Smooth muscle cell (in vitro differentiated cells): ENCODE results near the gene BIN1. TPM values are rescaled to one million over a fixed set of nuclear protein-coding genes. Genes with fewer than 3 reads are reported as not detected.

ENCODE experiments used
- DNase-seq: peaks from one replicate; lab custom pipeline; 2025; ENCODE audit not compliant: unreplicated experiment; lab: John Stamatoyannopoulos, UW
- H2AFZ ChIP-seq: fragments of 200-600 bp; sonication (generic); 2 replicates; pipeline ENCODE4 v1.6.0; 2016; ENCODE audit warnings: antibody characterized with exemption, low read depth, mild to moderate bottlenecking
- H3F3A ChIP-seq: fragments of 200-600 bp; sonication (generic); 2 replicates; pipeline ENCODE4 v1.6.0; 2017; ENCODE audit warnings: antibody characterized with exemption, low read depth
- H3K27ac ChIP-seq: fragments of 200-600 bp; sonication (generic); 2 replicates; pipeline ENCODE4 v1.5.1; 2016; ENCODE audit warnings: low read depth, mild to moderate bottlenecking
- H3K27me3 ChIP-seq: fragments of 200-600 bp; sonication (generic); 2 replicates; pipeline ENCODE4 v1.6.1; 2016; ENCODE audit warnings: low read depth, mild to moderate bottlenecking
- H3K36me3 ChIP-seq: fragments of 200-600 bp; sonication (generic); 2 replicates; pipeline ENCODE4 v1.5.1; 2016; ENCODE audit warnings: low read depth
- H3K4me1 ChIP-seq: fragments of 200-600 bp; sonication (generic); 2 replicates; pipeline ENCODE4 v1.5.1; 2016; ENCODE audit warnings: low read depth
- H3K4me2 ChIP-seq: fragments of 200-600 bp; sonication (generic); 2 replicates; pipeline ENCODE4 v1.6.0; 2016; ENCODE audit warnings: mild to moderate bottlenecking
- H3K4me3 ChIP-seq: fragments of 200-600 bp; sonication (generic); 2 replicates; pipeline ENCODE4 v1.5.1; 2016; ENCODE audit warnings: mild to moderate bottlenecking
- H3K79me2 ChIP-seq: fragments of 200-600 bp; sonication (generic); 2 replicates; pipeline ENCODE4 v1.6.0; 2016; ENCODE audit warnings: low read depth, mild to moderate bottlenecking
- H3K9ac ChIP-seq: fragments of 200-600 bp; sonication (generic); 2 replicates; pipeline ENCODE4 v1.6.0; 2016; ENCODE audit warnings: low read depth
- H3K9me3 ChIP-seq: fragments of 200-600 bp; sonication (generic); replicated peaks from 2 replicates; pipeline ENCODE4 v1.5.1; 2016; ENCODE audit warnings: low read depth
- H4K20me1 ChIP-seq: fragments of 200-600 bp; sonication (generic); 2 replicates; pipeline ENCODE4 v1.6.0; 2016; ENCODE audit warnings: low read depth
- CTCF ChIP-seq: fragments of 200-600 bp; sonication (generic); IDR thresholded peaks from 2 replicates; pipeline ENCODE4 v1.5.1; 2017; ENCODE audit warnings: borderline replicate concordance, mild to moderate bottlenecking, antibody characterized with exemption; ENCODE audit not compliant: insufficient read depth, poor library complexity, severe bottlenecking
- WGBS: methylation state at CpG from one replicate; pipeline ENCODE4 v1.1.7; 2016; ENCODE audit warnings: low lambda C conversion rate; 5-methylcytosine and 5-hydroxymethylcytosine counted together
- polyA plus RNA-seq: library from polyadenylated mRNA; unstranded; fragments of >200 nt; fragmentation: Nextera tagmentation; extraction: Ambion mirVana; gene quantifications from 2 replicates; pipeline ENCODE4 v1.2.1, GENCODE V29; 2016
- total RNA-seq: library from RNA; depleted of rRNA; stranded (reverse); fragments of >200 nt; gene quantifications from 2 replicates; pipeline ENCODE4 v1.2.3, GENCODE V29; 2014

Gene BIN1
- total and polyA plus RNA-seq, 2 experiments from 2014 or later = 25.4 to 32.4 TPM

GRCh38 chr2:127137741-127138140, 30.8 kb upstream of the BIN1 start:
- no peak overlapping the region for H2AFZ ChIP-seq
- H3K36me3 ChIP-seq = no peaks in the 10 kb centered on the region
- H3K9ac ChIP-seq = no peak overlapping the region
- no peak for TF ChIP-seq CTCF
- WGBS = 92% methylated on average over 15 of the region's 15 CpGs
- H3K27ac ChIP-seq = no peak overlapping the region
- H3K4me1 ChIP-seq = no peaks in the 10 kb centered on the region
- no peak overlapping the region for H3K4me3 ChIP-seq
- DNase-seq = no peak
- no peaks in the 10 kb centered on the region for H4K20me1 ChIP-seq
- H3K9me3 ChIP-seq = no peaks in the 10 kb centered on the region
- no peak overlapping the region for H3K4me2 ChIP-seq
- H3K79me2 ChIP-seq = no peaks in the 10 kb centered on the region
- H3K27me3 ChIP-seq = no peaks in the 10 kb centered on the region
- no peaks in the 10 kb centered on the region for H3F3A ChIP-seq

GRCh38 chr2:127137225-127137624, 30.3 kb upstream of the BIN1 start:
- H3K27me3 ChIP-seq = no peaks in the 10 kb centered on the region
- H3K4me3 ChIP-seq = no peak overlapping the region
- H3K4me1 ChIP-seq = no peaks in the 10 kb centered on the region
- H4K20me1 ChIP-seq = no peaks in the 10 kb centered on the region
- no peaks in the 10 kb centered on the region for H3F3A ChIP-seq
- no peaks in the 10 kb centered on the region for H3K36me3 ChIP-seq
- WGBS = 96% methylated on average over 12 of the region's 12 CpGs
- no peak overlapping the region for H3K9ac ChIP-seq
- H3K4me2 ChIP-seq = no peak overlapping the region
- no peak for DNase-seq
- H3K27ac ChIP-seq = no peak overlapping the region
- no peak overlapping the region for H2AFZ ChIP-seq
- no peaks in the 10 kb centered on the region for H3K79me2 ChIP-seq
- H3K9me3 ChIP-seq = no peaks in the 10 kb centered on the region
- no peak for TF ChIP-seq CTCF

- Histone ChIP-seq H3K9ac (no peak overlapping the region), H2AFZ (no peak overlapping the region), H3K36me3 (no peaks in the 10 kb centered on the region), H3K4me3 (no peak overlapping the region), H3F3A (no peaks in the 10 kb centered on the region), H3K4me1 (no peaks in the 10 kb centered on the region), H4K20me1 (no peaks in the 10 kb centered on the region), H3K27ac (no peak overlapping the region), H3K4me2 (no peak overlapping the region), H3K9me3 (no peaks in the 10 kb centered on the region), H3K27me3 (no peaks in the 10 kb centered on the region), H3K79me2 (no peaks in the 10 kb centered on the region)
- no peak for TF ChIP-seq CTCF
- DNase-seq = no peak
- 81% methylated on average over 15 of the region's 15 CpGs for WGBS
Observed at GRCh38 chr2:127134833-127135830, 28.2 kb upstream of the BIN1 start.
